ENCODE data around the gene RAB19.

Gene RAB19, protein sequence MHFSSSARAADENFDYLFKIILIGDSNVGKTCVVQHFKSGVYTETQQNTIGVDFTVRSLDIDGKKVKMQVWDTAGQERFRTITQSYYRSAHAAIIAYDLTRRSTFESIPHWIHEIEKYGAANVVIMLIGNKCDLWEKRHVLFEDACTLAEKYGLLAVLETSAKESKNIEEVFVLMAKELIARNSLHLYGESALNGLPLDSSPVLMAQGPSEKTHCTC

DNA sequence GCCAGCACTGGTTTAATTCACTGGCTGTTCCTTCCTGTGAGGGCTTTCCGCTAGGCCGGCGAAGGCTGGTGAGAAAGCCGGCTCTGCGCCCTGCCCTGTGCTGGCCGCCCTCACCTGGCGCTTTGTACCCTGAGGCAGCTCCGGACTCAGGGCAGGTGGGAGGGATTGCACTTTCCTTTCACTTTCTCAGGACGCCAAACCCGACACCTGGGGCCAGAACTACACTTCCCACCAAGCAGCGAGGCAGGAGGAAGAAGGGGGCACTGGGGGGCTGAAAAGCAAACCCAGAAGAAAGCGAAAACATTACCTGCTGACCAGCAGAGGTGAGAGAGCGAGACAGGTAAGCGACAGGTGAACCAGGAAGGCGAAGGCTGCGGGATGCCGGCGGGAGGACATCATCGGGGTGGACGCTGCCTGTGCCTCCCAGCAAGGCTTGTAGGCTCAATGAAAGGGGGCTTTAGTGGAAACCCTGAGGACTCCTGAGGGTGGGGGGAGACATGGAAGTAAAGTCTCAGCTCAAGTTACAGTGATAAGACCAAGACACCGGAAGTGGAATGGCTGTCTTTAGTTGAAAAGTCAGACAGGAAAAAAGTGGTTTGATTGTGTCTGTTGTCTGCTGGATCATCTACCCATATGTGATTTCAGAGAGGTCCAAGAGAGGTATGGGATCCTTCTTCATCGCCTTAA, at the start of gene RAB19:
Gene RAB19 (plus strand): TSS at position 181 of the 687 bp plus-strand sequence. CDS start 3,589 bp downstream, outside the sequence.
- no peak for DNase-seq

DNA sequence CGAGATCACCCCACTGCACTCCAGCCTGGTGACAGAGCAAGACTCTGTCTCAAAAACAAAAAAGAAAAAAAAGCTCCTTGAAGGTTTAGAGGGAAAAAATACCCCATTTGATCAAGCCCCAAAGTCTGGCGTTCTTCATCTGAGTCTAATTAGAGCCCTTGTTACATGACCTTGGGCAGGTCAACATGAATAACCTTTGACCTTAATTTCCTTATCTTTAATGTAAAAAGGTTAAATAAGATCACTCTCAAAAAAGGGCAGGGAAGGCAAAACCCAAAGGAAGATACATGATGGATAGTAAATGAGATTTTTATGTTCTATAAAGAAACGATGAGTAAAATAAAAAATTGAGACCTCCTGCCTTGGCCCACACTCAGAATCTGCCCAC, 45.8 kb upstream of the RAB19 start:
- DNase-seq = no peak

DNA sequence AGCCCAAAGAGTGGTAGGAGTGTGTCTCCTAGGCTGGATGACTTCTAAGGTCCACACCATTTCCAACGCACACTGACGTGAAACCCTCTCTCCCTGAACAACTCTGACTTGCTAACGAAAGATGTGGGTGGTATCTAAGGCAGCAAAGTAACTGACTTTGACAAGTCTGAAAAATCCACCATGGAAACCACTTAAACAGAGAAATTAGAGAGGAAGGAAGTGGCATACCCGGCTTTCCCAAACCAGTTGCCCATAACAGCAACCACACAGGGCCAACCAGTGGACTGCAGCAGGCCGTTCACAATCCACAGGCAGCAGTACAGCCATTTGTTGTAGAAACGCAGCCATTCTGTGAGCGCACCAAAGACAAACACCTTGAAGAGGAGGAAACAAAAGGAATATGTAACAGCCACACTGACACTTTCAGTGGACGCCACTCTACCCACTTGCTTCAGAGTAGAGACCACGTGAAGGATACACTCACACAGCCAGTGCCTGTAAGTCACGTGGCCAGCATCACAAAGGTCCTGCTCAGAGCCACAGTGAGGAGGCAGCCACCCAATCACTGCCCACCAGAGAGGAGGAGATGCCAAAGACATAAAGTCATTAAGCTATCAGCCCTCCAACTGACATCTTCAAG, 45.3 kb upstream of the RAB19 start:
- no peak for DNase-seq

DNA sequence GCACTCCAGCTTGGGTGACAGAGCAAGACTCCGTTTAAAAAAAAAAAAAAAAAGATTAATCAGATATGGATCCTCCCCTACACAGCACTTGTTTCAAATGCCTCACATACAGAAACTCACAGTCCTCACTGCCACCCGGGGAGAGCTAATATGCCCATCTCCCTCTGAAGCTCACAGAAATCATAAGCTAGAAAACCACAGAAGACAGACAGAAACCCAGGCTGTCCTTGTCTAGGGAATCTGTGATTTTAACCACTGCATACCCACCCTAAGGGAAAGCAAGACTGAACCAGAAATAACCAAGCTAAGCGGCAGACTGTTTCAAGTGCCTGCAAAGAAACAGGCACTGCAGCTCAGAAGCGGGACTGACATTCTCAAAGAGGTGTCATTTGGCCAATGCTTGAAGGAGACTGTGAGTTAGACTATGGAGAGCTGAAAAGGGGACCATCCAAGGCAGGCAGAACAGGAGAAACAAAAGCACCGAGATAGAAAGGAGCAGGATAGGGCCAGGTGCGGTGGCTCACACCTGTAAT, 43.1 kb upstream of the RAB19 start:
- no peak for DNase-seq

DNA sequence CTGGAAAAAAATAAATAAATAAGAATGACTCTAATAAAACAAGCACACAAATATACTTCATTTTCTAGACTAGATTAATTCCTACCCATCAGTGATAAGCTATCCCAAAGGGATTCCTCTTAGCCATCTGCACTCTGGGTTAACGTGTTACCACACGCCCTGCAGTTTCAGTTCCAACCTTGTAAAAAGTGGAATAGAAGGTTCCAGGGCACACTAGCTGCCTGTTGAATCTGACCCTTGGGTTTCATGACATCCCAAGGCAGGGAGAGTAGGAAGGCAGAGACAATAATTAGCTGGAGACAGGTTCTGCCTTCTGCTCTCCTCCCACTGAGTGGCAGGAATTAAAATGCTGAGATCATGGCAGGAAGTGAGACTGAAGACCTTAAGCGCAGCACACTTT, 39.0 kb upstream of the RAB19 start:
- DNase-seq = no peak

DNA sequence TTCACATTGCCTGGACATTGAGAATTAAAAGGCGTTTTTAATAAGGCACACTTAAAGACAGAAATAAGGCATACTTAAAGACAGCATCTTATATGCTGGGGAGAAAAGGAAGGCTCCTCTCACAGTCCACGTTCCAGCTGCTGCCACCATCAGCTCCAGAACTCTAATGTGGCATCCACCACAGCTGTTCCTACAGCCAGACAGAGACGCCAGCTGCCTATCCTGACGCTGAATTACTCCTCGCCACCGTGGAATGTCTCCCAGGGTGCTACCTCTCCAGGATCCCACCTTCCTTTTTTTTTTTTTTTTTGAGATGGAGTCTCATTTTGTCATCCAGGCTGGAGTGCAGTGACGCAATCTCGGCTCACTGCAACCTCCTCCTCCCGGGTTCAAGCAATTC, 36.3 kb upstream of the RAB19 start:
- DNase-seq = no peak

DNA sequence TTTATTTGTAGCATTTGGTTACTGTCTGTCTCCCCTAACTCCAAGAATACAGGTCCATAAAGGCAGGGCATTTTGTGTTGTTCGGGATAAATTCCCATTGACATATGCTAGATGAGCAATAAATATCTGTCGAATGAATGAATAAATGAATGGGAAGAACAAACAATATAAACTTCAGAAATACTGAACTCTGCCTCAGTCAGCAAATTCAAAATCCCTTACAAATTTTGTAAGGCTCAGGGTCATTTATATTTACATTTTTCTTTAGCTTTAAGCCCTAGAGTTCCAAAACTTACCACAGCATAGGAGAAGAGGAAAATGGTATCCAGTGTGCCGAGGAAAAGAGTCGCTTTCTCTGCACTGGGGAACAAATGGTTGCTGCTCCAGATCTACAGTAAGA, 34.6 kb upstream of the RAB19 start:
- DNase-seq = no peak

DNA sequence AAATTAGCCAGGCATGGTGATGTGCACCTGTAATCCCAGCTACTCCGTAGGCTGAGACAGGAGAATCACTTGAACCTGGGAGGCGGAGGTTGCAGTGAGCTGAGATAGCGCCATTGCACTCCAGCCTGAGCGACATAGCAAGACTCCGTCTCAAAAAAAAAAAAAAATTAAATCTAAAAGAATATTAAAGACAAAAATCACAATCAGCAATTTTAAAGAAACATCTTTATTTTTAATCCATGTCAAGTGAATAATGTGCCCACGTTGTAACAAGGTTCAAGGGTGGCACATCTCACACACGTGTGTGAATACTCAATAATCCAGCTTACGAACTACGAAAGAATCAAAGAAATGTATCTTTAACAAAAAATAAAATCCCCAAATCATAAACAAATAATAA, 28.5 kb upstream of the RAB19 start:
- DNase-seq = no peak

DNA sequence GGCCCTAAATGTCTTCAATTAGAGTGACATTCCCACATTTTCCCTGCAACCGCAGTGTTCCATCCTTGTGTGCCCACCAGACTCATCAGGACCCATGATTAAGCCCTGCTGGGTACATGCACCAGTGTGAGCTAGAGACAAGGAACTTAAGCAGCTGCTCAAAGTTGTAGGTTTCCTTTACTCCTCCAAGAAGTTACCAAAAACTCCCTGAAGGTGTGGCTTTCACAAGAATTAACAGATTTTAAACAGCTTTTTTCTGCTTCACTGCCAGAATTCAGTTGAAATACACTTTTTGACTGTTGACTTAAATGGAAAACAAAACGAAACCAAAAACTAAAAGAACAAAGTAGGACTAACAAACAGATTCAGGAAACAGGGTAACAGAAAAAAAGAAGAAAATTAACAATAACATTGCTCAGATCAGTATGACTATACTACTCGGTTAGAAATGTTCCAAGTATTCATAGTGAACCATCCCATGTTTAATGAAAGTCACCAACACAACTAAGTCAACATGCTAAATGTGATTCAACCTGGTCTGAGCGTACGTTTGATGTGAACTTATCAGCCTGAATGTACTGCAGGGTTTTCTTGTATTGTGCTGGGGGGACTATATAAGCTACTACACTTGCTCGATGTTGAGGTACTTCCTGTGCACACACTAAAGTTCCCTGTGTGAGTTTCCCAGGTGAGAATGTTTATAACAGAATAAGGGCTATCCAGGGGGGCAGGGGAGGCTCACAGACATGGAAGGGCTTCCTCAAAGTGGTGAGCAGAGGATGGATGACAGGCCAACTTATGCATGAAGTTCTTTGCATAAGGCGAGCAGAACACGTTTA, 27.7 kb upstream of the RAB19 start:
- no peak for DNase-seq

DNA sequence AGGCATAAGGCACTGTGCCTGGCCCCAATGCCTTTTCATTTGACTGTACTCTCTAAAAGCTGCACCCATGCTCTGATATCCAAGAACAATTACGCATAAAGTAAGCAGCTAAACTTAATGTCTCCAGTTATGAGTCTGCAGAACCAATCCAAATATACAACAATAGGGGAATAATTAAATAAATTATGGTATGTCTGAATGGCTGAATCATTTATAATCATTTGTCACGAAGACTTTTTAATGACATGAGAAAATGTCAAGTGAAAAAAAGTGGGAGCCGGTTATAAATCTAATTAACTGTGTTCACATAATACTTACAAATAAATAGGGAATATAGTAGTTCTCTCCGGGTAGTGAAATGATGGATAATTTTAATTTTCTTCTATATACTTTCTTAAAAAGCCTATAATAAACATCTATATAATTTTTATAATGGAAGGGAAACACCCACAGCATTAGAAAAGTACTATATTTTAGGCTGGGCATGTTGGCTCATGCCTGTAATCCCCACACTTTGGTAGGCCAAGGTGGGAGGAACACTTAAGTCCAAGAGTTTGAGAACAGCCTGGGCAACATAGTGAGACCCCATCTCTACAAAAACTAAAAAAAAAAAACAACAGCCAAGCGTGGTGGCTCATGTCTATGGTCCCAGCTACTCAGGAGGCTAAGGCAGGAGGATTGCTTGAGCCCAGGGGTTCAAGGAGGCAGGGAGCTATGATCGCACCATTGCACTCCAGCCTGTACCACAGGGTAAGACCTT, 19.7 kb upstream of the RAB19 start:
- no peak for DNase-seq

DNA sequence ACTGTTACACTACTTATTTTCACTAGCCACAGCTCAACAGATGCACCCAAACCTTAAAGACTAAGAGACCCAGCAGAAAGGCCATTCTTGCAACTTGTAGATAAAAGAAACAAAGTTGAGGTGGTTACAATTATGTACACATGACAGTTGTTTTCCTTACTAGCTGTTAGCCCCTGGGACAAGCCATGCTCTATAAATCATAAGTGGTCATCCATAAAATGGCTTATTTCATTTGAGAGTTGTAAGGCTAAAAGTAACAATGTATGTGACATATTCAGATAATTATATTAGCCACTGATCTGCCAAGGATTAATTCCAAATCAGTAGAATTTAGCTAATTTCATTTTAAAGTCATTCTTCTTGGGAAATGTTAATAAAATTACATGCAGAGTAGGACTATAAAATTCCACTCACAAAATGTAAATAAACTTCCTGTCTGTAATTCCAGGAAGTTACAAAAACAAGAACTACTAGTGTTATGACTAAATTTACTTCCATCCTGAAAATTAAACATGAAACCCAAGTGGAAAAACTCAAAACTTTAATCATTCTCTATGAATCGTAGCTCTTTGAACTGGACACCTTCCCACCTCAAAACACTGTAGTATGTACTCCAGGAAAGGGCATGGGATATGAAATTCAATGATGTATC, 18.8 kb upstream of the RAB19 start:
- no peak for DNase-seq

DNA sequence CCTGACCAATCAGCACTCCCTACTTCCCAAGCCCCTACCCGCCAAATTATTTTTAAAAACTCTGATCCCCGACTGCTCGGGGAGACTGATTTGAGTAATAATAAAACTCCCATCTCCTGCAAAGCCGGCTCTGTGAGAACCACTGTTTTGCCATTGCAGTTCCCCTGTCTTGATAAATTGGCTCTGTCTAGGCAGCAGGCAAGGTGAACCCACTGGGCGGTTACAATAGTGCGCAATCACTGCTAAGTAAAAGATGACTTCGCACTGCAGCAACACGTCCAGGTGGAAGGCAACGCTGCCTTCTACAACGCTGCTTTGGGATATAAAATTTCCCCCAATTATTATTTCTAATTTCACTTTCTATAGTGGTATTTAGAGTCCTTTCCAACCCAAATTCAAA, 14.4 kb upstream of the RAB19 start:
- no peak for DNase-seq

DNA sequence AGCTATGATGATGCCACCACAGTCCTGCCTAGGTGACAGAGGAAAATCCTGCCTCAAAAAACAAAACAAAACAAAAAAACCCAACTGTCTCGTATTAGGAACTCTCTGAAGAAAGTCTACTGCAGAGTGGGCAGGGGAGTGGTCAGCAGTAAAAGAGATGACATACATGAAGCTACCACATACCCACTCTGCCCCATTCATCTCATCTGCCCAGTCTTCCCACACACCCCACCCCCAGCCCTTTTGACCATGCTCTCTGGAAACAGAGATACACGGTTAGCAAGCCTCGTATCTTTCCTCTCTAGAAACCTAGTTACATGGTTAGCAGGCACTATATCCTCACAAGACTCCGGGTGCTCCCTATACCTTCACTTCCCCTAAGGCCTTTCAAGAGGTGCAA, 13.8 kb upstream of the RAB19 start:
- DNase-seq = no peak

DNA sequence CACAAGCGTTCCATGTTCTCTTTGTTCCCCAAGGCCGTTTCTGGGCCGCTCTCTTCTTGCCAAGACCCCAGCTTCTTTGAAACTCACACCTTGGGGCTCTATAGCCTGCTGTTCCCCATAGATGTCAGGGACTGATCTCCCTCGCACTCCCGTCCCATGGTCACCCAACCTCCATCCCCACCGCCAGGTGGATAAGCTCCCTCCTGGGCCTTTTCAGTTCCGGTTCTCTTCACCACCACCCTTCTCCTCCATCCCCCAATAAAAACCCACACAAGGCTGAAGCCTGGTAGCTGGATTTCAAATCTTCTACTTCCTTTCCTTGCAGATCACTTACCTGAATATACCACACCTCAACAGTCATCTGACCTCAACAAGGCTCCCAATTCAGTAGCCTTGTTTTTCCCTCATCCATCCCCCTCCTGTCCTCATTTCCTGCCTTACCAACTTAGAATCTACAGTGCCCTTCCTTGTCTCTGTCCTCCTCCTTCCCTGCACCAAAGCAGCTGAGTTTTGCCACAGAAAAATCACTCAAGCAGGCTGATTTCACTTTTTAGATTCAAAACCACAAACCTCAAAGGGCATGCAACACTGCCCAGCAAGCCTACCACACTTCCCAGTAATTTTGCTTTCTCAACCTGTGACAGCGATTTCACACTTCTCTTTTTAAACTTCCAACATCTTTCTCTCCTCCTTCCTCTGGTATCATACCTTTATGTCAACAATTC, 13.2 kb upstream of the RAB19 start:
- no peak for DNase-seq

DNA sequence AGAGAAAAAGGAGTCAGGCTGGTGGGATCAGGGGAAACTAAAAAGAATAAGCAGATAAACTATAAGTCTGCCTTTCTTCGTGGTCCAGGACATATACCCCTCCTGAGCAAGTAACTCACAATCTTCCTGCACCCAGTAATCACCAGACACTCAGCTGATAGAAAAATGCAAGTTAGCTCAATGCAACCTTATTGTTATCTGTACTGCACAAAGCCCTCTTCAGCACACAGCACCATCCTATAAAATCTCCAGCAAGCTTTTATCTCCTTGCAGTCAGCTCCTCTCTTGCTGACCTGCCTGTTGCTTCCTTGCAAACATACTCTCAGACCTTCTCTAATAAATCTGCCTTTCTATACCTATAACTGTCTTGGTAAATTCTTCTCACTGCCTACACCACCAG, 12.2 kb upstream of the RAB19 start:
- no peak for DNase-seq

DNA sequence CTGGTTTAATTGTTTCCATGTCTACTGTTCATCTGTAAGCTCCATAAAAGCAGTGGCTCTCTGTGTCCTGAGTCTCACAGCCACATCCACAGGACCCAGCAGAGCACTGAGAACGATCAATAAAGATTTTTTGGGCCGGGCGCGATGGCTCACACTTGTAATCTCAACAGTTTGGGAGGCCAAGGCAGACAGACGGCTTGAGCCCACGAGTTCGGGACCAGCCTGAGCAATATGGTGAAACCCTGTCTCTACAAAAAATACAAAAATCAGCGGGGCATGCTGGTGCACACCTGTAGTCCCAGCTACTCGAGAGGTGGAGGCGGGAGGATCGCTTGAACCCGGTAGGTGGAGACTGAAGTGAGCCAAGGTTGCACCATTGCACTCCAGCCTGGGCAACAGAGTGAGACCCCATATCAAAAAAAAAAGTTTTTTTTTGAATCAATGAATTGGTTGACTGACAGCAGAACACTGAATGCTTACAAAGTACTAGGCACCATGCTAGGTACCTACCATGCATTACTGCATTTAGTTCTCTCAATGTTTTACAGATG, 10.0 kb upstream of the RAB19 start:
- DNase-seq = no peak

DNA sequence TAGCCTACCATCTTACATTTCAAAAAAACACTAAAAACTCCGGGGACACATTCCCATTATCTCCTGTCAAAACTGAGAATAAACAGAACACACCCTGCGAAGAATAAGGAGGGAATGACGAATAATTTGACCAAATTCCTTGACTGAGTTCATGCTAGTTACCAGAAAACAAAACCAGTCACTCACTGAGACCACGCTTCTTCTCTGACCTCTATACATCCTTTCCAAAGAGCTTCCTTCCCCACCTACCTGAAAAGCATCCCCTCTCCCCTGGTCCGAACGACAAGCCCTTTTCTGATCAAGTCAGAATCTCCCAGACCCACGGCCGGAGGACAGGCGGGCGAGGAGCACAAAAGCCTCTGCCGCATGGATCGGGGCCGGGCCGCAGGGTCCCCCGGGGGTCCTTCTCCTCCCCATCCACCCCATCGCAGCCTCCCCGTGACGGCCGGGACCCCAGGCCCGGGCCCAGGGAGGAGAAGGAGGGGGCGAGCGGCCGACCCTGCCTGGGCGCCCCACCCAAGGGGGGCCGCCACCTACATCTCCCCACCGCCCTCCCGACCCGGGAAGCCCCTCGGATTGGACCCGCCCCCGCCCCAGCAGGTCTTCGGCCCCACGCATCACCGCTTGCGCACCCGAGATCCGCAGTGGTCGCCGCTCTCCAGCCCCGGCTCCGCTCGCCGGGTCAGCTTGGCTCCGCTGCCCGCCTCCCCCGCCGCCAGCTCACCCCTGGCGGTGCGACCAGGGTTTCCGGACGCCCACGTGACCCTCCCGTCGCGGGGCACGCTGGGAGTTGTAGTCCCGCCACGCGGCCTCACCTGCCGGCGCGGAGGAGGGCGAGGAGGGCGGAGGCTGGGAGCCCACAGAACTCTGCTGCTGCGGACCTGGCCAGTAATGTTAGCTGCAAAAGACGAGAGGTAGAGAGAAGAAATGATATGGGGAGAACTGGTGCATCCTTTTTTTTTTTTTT, 5.8 kb upstream of the RAB19 start, which contains the start of gene SLC37A3:
Gene SLC37A3 (minus strand): TSS at position 747 of the 967 bp plus-strand sequence. CDS start 16,004 bp downstream, outside the sequence.
- peak; percentile 77 for DNase-seq

DNA sequence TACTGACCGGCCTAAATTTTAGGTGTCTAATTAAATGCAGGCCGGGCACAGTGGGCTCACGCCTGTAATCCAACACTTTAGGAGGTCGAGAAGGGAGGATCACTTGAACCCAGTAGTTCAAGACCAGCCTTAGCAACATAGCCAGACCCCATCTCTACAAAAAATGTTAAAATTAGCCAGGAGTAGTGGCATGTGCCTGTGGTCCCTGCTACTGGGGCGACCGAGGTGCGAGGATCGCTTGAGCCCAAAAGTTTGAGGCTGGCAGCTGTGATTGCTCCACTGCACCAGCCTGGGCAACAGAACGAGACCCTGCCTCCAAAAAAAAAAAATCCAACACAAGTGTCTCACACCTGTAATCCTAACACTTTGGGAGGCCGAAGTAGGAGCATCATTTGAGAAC, 5.0 kb upstream of the RAB19 start:
- no peak for DNase-seq

DNA sequence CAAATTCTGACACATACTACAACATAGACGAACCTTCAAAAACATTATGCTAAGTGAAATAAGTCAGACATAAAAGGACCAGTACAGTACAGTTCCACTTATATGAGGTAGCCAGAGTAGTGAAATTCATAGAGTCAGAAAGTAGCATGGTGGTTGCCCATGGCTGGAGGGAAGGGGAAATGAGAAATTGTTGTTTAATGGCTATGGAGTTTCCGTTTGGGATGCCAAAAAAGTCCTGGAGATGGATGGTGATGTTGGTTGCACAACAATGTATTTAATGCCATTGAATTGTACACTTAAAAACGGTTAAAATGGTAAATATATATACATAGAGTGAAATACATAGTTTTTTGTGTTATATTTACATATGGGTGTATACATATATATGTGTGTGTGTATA, 3.5 kb upstream of the RAB19 start:
- no peak for DNase-seq

Data from NCI-H1092 treated with DMSO at 0.1 percent for 48 hours (cell line).